ENCODE results near the gene LRP1-AS.

The LRP1-AS gene

GRCh38 chr12:57188090-57188425 lies 40.6 kb upstream of the LRP1-AS start:
- Histone ChIP-seq H3K27ac (ENCODE audit: low read length) (no peak overlapping the region), H3K36me3 (ENCODE audit: control insufficient read depth, low read depth, low read length) (peaks cover 84% of the 10 kb centered on the region), H3K9ac (ENCODE audit: low read length) (no peak overlapping the region), H3K4me3 (ENCODE audit: low read length) (no peak overlapping the region), H3K27me3 (ENCODE audit: control insufficient read depth, insufficient read depth, low read length) (no peaks in the 10 kb centered on the region), H3K4me1 (ENCODE audit: control insufficient read depth, low read depth, low read length) (no peaks in the 10 kb centered on the region), H3K9me3 (ENCODE audit: control insufficient read depth, low read depth, low read length) (no peaks in the 10 kb centered on the region)

GRCh38 chr12:57187222-57188089 lies 40.0 kb upstream of the LRP1-AS start:
- H3K4me3 ChIP-seq (ENCODE audit: low read length) = no peak overlapping the region

GRCh38 chr12:57185906-57186508 lies 38.6 kb upstream of the LRP1-AS start:
- Histone ChIP-seq H3K4me1 (ENCODE audit: control insufficient read depth, low read depth, low read length) (no peaks in the 10 kb centered on the region), H3K9ac (ENCODE audit: low read length) (no peak overlapping the region), H3K4me3 (ENCODE audit: low read length) (no peak overlapping the region), H3K27me3 (ENCODE audit: control insufficient read depth, insufficient read depth, low read length) (no peaks in the 10 kb centered on the region), H3K27ac (ENCODE audit: low read length) (no peak overlapping the region), H3K9me3 (ENCODE audit: control insufficient read depth, low read depth, low read length) (no peaks in the 10 kb centered on the region), H3K36me3 (ENCODE audit: control insufficient read depth, low read depth, low read length) (peaks cover 72% of the 10 kb centered on the region)

More at GRCh38 chr12:57187222-57188089, 40.0 kb upstream of the LRP1-AS start:
- Histone ChIP-seq H3K4me1 (ENCODE audit: control insufficient read depth, low read depth, low read length) (no peaks in the 10 kb centered on the region), H3K27ac (ENCODE audit: low read length) (no peak overlapping the region), H3K9me3 (ENCODE audit: control insufficient read depth, low read depth, low read length) (no peaks in the 10 kb centered on the region), H3K27me3 (ENCODE audit: control insufficient read depth, insufficient read depth, low read length) (no peaks in the 10 kb centered on the region), H3K36me3 (ENCODE audit: control insufficient read depth, low read depth, low read length) (peaks cover 78% of the 10 kb centered on the region), H3K9ac (ENCODE audit: low read length) (no peak overlapping the region)

GRCh38 chr12:57185403-57185802 lies 38.0 kb upstream of the LRP1-AS start:
- Histone ChIP-seq H3K9ac (ENCODE audit: low read length) (no peak overlapping the region), H3K27ac (ENCODE audit: low read length) (no peak overlapping the region), H3K4me1 (ENCODE audit: control insufficient read depth, low read depth, low read length) (no peaks in the 10 kb centered on the region), H3K27me3 (ENCODE audit: control insufficient read depth, insufficient read depth, low read length) (no peaks in the 10 kb centered on the region), H3K9me3 (ENCODE audit: control insufficient read depth, low read depth, low read length) (no peaks in the 10 kb centered on the region), H3K4me3 (ENCODE audit: low read length) (no peak overlapping the region), H3K36me3 (ENCODE audit: control insufficient read depth, low read depth, low read length) (peaks cover 76% of the 10 kb centered on the region)

GRCh38 chr12:57183939-57184725 lies 36.7 kb upstream of the LRP1-AS start:
- Histone ChIP-seq H3K36me3 (ENCODE audit: control insufficient read depth, low read depth, low read length) (peaks cover 82% of the 10 kb centered on the region), H3K4me3 (ENCODE audit: low read length) (no peak overlapping the region), H3K4me1 (ENCODE audit: control insufficient read depth, low read depth, low read length) (no peaks in the 10 kb centered on the region), H3K9ac (ENCODE audit: low read length) (no peak overlapping the region), H3K27me3 (ENCODE audit: control insufficient read depth, insufficient read depth, low read length) (no peaks in the 10 kb centered on the region), H3K27ac (ENCODE audit: low read length) (no peak overlapping the region), H3K9me3 (ENCODE audit: control insufficient read depth, low read depth, low read length) (no peaks in the 10 kb centered on the region)

- Histone ChIP-seq H3K9ac (ENCODE audit: low read length) (no peak overlapping the region), H3K36me3 (ENCODE audit: control insufficient read depth, low read depth, low read length) (peaks cover 83% of the 10 kb centered on the region), H3K4me1 (ENCODE audit: control insufficient read depth, low read depth, low read length) (no peaks in the 10 kb centered on the region), H3K4me3 (ENCODE audit: low read length) (no peak overlapping the region), H3K27me3 (ENCODE audit: control insufficient read depth, insufficient read depth, low read length) (no peaks in the 10 kb centered on the region), H3K27ac (ENCODE audit: low read length) (no peak overlapping the region), H3K9me3 (ENCODE audit: control insufficient read depth, low read depth, low read length) (no peaks in the 10 kb centered on the region)
These were observed 35.6 kb upstream of the LRP1-AS start for GRCh38 chr12:57182918-57183575.

GRCh38 chr12:57181561-57182155 lies 34.2 kb upstream of the LRP1-AS start:
- Histone ChIP-seq H3K9ac (ENCODE audit: low read length) (no peak overlapping the region), H3K27me3 (ENCODE audit: control insufficient read depth, insufficient read depth, low read length) (no peaks in the 10 kb centered on the region), H3K4me1 (ENCODE audit: control insufficient read depth, low read depth, low read length) (no peaks in the 10 kb centered on the region), H3K4me3 (ENCODE audit: low read length) (no peak overlapping the region), H3K9me3 (ENCODE audit: control insufficient read depth, low read depth, low read length) (no peaks in the 10 kb centered on the region), H3K27ac (ENCODE audit: low read length) (no peak overlapping the region), H3K36me3 (ENCODE audit: control insufficient read depth, low read depth, low read length) (peaks cover 81% of the 10 kb centered on the region)

- H3K9ac ChIP-seq (ENCODE audit: low read length) = no peak overlapping the region
- H3K9me3 ChIP-seq (ENCODE audit: control insufficient read depth, low read depth, low read length) = no peaks in the 10 kb centered on the region
- no peak overlapping the region for H3K4me3 ChIP-seq (ENCODE audit: low read length)
- H3K4me1 ChIP-seq (ENCODE audit: control insufficient read depth, low read depth, low read length) = no peaks in the 10 kb centered on the region
- no peaks in the 10 kb centered on the region for H3K27me3 ChIP-seq (ENCODE audit: control insufficient read depth, insufficient read depth, low read length)
- H3K36me3 ChIP-seq (ENCODE audit: control insufficient read depth, low read depth, low read length) = peaks cover 81% of the 10 kb centered on the region
- H3K27ac ChIP-seq (ENCODE audit: low read length) = no peak overlapping the region
These were observed 33.7 kb upstream of the LRP1-AS start for GRCh38 chr12:57181072-57181471.

GRCh38 chr12:57180321-57180989 lies 33.0 kb upstream of the LRP1-AS start:
- H3K9ac ChIP-seq (ENCODE audit: low read length) = no peak overlapping the region
- H3K4me1 ChIP-seq (ENCODE audit: control insufficient read depth, low read depth, low read length) = no peaks in the 10 kb centered on the region
- no peaks in the 10 kb centered on the region for H3K27me3 ChIP-seq (ENCODE audit: control insufficient read depth, insufficient read depth, low read length)

GRCh38 chr12:57179331-57180086 lies 32.1 kb upstream of the LRP1-AS start:
- Histone ChIP-seq H3K27ac (ENCODE audit: low read length) (no peak overlapping the region), H3K4me3 (ENCODE audit: low read length) (no peak overlapping the region), H3K9me3 (ENCODE audit: control insufficient read depth, low read depth, low read length) (no peaks in the 10 kb centered on the region), H3K9ac (ENCODE audit: low read length) (no peak overlapping the region), H3K36me3 (ENCODE audit: control insufficient read depth, low read depth, low read length) (peaks cover 75% of the 10 kb centered on the region), H3K27me3 (ENCODE audit: control insufficient read depth, insufficient read depth, low read length) (no peaks in the 10 kb centered on the region), H3K4me1 (ENCODE audit: control insufficient read depth, low read depth, low read length) (no peaks in the 10 kb centered on the region)

More at GRCh38 chr12:57180321-57180989, 33.0 kb upstream of the LRP1-AS start:
- Histone ChIP-seq H3K4me3 (ENCODE audit: low read length) (no peak overlapping the region), H3K27ac (ENCODE audit: low read length) (no peak overlapping the region), H3K9me3 (ENCODE audit: control insufficient read depth, low read depth, low read length) (no peaks in the 10 kb centered on the region), H3K36me3 (ENCODE audit: control insufficient read depth, low read depth, low read length) (peaks cover 77% of the 10 kb centered on the region)

Data from iPS-18a (cell line).